Kidney epithelial cell (primary cell): ENCODE results near the gene PRTG. TPM values are rescaled to one million over a fixed set of nuclear protein-coding genes. Genes with fewer than 3 reads are reported as not detected.
"Not testable (repeated sequence)": the region's sequence is repeated elsewhere in the genome, so short reads cannot be mapped to it uniquely, and the experiment has no call there.

Experiments
- DNase-seq: peaks from one replicate; pipeline ENCODE4 v3.0.0-alpha.2; 2010; ENCODE audit warnings: low read depth
- H3K27me3 ChIP-seq: 2 replicates; pipeline ENCODE4 v1.6.0; 2011; ENCODE audit warnings: low read length; ENCODE audit not compliant: control insufficient read depth, insufficient read depth
- H3K36me3 ChIP-seq: 2 replicates; pipeline ENCODE4 v1.5.1; 2011; ENCODE audit warnings: low read length; ENCODE audit not compliant: control insufficient read depth, insufficient read depth
- H3K4me3 ChIP-seq: 2 replicates; pipeline ENCODE4 v1.5.1; 2011; ENCODE audit warnings: low read depth, mild to moderate bottlenecking, control low read depth, low read length
- total RNA-seq: library from RNA; depleted of rRNA; stranded (reverse); fragments of >200 nt; gene quantifications from 2 replicates; pipeline ENCODE4 v1.2.3, GENCODE V29; 2015
- TF ChIP-seq, protein P1 (sequence below): IDR thresholded peaks from 2 replicates; pipeline ENCODE4 v1.5.1; 2011; ENCODE audit warnings: mild to moderate bottlenecking, moderate library complexity, low read length, control low read depth, inconsistent platforms; ENCODE audit not compliant: insufficient read depth, poor library complexity, severe bottlenecking

The PRTG gene, protein sequence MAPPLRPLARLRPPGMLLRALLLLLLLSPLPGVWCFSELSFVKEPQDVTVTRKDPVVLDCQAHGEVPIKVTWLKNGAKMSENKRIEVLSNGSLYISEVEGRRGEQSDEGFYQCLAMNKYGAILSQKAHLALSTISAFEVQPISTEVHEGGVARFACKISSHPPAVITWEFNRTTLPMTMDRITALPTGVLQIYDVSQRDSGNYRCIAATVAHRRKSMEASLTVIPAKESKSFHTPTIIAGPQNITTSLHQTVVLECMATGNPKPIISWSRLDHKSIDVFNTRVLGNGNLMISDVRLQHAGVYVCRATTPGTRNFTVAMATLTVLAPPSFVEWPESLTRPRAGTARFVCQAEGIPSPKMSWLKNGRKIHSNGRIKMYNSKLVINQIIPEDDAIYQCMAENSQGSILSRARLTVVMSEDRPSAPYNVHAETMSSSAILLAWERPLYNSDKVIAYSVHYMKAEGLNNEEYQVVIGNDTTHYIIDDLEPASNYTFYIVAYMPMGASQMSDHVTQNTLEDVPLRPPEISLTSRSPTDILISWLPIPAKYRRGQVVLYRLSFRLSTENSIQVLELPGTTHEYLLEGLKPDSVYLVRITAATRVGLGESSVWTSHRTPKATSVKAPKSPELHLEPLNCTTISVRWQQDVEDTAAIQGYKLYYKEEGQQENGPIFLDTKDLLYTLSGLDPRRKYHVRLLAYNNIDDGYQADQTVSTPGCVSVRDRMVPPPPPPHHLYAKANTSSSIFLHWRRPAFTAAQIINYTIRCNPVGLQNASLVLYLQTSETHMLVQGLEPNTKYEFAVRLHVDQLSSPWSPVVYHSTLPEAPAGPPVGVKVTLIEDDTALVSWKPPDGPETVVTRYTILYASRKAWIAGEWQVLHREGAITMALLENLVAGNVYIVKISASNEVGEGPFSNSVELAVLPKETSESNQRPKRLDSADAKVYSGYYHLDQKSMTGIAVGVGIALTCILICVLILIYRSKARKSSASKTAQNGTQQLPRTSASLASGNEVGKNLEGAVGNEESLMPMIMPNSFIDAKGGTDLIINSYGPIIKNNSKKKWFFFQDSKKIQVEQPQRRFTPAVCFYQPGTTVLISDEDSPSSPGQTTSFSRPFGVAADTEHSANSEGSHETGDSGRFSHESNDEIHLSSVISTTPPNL
- total RNA-seq: 7.9 and 9.4 TPM in 2 replicates

DNA sequence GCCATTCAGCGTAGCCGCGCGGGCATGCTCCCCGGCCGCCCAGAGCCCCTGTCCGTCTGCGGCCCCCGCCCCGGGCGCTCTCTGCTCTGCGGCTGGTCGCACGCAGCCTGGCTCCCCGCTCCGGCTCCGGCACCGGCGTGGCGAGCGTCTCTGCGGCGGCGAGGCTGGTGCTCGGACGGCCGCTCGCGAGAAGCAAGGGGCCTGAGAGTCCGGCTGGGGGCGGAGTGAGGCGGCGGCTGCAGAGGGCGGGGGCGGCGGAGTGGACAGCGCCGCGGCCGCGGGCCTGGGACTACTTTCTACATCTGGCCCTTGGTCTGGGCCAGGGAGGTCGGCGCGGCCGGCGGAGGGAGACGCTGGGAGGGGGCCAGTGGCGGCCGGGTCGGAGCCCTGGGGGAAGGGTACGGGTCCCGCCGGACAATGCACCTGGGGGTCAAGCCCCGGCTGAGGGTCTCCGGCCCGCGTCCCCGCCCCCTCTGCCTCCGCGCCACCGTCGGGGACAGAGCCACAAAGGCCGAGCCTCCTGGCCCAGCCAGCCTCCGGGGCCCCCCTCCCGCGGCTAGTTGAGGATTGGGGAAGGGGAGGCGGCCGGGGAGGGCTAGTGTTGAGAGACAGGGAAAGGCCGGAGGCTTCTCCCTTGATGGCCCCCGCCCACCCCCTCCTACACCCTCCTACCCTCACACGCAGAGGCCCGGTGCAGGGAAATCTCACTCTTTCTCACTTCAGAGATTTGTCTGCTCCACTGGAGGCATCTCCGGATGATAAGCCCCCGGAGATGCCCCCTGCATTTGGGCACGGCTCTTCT is at the start of gene PRTG:
Gene PRTG (minus strand): TSS at position 226 of the 802 bp plus-strand sequence. CDS start 221 bp downstream, at position 5.
- Histone ChIP-seq H3K4me3 (peak within 1 kb of the TSS; percentile 81), H3K36me3 (no peaks in the 10 kb centered on the region), H3K27me3 (no peaks in the 10 kb centered on the region)
- DNase-seq: peak; percentile 26
- TF ChIP-seq, protein P1, sequence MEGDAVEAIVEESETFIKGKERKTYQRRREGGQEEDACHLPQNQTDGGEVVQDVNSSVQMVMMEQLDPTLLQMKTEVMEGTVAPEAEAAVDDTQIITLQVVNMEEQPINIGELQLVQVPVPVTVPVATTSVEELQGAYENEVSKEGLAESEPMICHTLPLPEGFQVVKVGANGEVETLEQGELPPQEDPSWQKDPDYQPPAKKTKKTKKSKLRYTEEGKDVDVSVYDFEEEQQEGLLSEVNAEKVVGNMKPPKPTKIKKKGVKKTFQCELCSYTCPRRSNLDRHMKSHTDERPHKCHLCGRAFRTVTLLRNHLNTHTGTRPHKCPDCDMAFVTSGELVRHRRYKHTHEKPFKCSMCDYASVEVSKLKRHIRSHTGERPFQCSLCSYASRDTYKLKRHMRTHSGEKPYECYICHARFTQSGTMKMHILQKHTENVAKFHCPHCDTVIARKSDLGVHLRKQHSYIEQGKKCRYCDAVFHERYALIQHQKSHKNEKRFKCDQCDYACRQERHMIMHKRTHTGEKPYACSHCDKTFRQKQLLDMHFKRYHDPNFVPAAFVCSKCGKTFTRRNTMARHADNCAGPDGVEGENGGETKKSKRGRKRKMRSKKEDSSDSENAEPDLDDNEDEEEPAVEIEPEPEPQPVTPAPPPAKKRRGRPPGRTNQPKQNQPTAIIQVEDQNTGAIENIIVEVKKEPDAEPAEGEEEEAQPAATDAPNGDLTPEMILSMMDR: no peak

DNA sequence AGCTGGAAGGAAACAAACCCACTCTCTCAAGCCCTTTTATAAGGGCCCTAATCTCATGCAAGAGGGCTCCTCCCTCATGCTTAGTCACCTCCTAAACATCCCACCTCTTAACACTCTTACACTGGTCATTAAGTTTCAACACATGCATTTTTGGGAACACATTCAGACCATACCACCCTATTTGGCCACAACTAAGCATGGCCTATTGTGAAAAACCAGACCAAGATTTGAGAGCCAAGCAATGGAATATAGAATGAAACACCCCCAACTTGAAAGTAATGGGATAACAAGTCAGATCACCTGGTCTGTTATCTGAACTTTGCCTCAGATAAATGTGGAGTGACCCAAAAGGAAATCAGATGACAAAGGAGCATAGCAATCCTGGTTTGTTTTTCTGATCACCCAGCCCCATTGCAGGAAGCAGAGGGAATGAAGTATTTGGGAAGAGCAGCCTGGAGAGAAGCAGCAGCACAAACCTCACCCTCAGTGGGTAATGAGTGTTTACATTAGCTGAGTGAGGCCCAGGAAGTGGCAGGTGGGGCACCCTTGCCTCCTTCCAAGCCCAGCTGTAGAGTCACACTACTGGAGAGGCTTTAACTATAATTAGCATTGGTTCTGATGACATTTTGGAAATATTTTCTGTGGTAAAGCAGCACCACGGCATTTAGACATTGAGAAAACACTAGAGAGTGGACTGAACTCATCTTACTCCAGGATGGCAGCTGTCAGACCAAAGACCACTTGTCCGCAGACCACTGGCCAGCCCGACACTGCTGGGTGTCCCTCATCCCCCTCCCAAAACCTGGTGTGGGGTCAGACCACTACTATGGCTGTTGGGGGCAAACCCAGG is 48.8 kb upstream of the PRTG start:
- no peaks in the 10 kb centered on the region for H3K27me3 ChIP-seq
- TF ChIP-seq, protein P1: no peak
- peak; percentile 77 for DNase-seq
- H3K36me3 ChIP-seq: no peaks in the 10 kb centered on the region
- no peak overlapping the region for H3K4me3 ChIP-seq

DNA sequence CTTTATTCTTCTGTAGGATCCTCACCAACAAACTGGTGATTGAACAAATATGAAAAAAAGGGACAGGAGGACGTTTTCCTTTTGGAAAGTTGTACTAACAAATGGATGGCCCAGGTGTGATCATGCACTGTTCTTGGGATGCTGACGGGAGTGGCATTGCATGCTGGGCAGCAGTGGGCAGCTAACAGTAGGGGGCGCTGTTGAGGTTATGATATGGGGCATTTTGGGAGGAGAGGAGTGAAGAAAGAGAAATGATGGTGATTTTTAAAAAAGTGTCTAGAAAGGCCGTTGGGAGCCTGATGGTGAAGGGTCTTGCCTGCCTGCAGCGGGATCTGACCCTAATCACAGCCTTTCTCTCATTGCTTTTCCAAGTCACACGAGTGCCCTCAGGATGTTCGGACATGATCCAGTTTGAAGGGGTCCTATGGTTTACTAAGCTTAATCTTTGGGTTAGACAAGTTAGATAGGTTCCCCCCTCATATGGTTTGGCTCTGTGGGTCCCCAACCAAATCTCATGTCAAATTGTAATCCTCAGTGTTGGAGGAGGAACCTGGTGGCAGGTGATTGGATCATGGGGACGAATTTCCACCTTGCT is 46.2 kb upstream of the PRTG start:
- DNase-seq: no peak
- Histone ChIP-seq H3K36me3 (no peaks in the 10 kb centered on the region), H3K27me3 (no peaks in the 10 kb centered on the region), H3K4me3 (no peak overlapping the region)
- TF ChIP-seq, protein P1: peak; percentile 43

DNA sequence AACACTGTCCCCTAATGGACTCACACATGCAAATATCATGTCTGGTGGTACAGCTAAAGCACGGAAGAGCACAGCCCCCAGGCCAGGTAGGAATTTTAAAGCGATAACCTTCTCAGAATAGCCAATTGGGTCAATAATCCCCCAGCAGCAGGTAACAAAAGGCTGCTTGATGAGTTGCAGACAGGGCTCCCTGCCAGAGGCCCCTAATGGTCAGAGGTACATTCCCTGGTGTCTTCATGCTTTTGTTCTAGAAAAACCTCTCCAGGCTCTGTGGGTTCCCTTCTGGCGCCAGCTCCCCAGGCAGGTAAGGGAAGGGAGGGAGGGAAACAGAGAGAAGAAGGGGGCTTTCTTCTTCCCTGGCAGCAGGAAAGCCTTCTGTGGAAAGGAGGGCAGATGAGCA is 43.4 kb upstream of the PRTG start:
- no peak overlapping the region for H3K4me3 ChIP-seq
- DNase-seq: no peak
- TF ChIP-seq, protein P1: no peak

DNA sequence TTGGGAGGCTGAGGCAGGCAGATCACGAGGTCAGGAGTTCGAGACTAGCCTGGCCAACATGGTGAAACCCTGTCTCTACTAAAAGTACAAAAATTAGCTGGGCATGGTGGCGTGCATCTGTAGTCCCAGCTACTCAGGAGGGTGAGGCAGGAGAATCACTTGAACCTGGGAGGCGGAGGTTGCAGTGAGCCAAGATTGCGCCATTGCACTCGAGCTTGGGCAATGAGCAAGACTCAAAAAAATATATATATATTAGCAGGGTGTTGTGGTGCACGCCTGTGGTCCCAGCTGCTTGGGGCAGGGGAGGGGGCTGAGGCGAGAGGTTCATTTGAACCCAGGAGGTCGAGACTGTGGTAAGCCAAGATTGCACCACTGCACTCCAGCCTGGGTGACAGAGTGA is 42.6 kb upstream of the PRTG start:
- not testable (repeated sequence) for DNase-seq, H3K4me3 ChIP-seq, H3K36me3 ChIP-seq, H3K27me3 ChIP-seq

More for the DNA sequence above, 43.4 kb upstream of the PRTG start:
- no peaks in the 10 kb centered on the region for H3K36me3 ChIP-seq
- no peaks in the 10 kb centered on the region for H3K27me3 ChIP-seq
